HTR-8/SVneo (cell line): Measurements from ENCODE around the gene ALG1L2.
"Not testable (repeated sequence)": the region's sequence is repeated elsewhere in the genome, so short reads cannot be mapped to it uniquely, and the experiment has no call there.

Source experiments
- DNase-seq: peaks from one replicate; pipeline ENCODE4 v3.0.0; 2011; ENCODE audit warnings: low spot score, mixed read lengths; ENCODE audit not compliant: insufficient read length
- FAIRE-seq: peaks from 2 replicates; lab custom pipeline; 2011; peaks lifted over from hg19 to GRCh38; lab: Jason Lieb, UNC

The ALG1L2 gene

GRCh38 chr3:130081351-130081881 lies at the start of gene ALG1L2:
Gene ALG1L2, plus strand, starts transcription at chr3:130081831. Its CDS starts 186 bp downstream, at chr3:130082017.
- no peak for FAIRE-seq
- DNase-seq: no peak

DNA sequence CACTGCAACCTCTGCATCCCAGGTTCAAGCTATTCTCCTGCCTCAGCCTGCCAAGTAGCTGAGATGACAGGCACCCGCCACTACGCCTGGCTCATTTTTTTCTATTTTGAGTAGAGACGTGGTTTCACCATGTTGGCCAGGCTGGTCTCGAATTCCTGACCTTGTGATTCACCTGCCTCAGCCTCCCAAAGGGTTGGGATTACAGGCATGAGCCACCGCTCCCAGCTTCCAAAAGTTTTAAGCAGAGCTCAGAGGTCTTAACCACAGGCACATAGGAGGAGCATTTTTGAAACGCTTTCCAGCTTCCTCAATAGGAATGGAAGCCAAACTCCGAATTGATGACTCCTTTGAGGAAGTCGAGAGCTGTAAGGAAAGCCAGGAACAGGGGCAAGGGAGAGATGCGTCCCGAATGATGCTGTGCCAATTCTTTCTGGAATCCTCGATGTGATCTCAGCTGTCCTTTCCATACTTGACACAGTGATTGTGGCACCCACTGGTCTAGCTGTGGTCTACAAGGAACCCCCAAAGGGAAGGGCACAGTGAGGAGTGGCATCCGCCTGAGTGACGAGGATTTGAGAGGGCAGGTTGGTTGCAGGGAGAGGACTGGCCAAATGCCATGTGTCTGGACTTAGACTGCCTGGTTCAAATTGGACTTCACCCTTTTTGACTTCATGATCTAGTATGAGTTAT lies 44.4 kb upstream of the ALG1L2 start:
- not testable (repeated sequence) for FAIRE-seq, DNase-seq

GRCh38 chr3:130042736-130043135 lies 38.9 kb upstream of the ALG1L2 start:
- DNase-seq, FAIRE-seq: not testable (repeated sequence)

DNA sequence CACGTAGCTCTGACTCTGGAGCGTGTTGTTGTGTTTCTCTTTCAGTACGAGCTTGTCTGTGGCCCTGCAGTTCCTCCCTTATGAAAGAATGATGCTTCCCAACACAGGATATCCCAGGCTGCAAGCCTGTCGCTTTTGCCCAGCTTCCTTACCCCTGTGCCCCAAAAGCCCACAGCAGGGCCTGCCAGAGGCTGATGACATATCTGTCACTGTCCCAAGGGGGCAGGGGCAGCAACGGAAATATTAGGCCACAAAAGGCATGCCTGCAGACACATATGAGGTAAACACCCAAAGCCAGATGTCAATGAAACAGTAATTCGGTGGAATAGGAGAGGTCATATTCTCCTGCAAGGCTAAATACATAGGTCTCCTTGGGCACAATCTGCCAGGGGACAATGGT lies 38.0 kb upstream of the ALG1L2 start:
- not testable (repeated sequence) for DNase-seq, FAIRE-seq

DNA sequence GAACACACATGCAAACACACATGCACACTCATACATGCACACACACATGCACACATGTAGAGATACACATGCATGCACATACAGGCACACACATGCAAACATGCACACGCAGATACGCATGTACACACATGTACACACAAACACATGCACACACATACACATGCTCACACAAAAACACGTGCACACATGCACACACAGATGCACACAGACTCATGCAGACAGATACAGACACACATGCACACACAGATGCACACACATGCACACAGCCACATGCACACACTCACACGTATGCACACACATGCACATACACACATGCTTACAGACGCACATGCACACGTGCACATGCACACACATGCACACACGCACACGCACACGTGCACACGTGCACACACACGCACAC lies 37.3 kb upstream of the ALG1L2 start:
- DNase-seq (no peak), FAIRE-seq (no peak)

DNA sequence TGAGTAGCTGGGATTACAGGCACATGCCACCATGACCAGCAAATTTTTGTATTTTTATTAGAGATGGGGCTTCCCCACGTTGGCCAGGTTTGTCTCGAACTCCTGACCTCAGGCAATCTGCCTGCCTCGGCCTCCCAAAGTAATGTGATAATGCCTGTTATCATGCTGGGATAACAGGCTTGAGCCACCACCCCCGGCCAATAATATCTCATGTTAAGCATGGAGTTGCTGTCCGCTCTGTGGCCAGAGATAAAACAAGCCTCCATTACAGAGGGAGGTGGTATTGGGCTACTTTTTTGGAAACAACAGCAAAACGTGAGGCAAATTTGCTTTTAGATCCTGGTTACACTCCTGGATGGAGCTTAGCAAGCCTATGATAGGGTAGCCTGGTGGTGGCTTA lies 32.9 kb upstream of the ALG1L2 start:
- FAIRE-seq: no peak

GRCh38 chr3:130052366-130052765 lies 29.3 kb upstream of the ALG1L2 start:
- not testable (repeated sequence) for DNase-seq, FAIRE-seq

More for the DNA sequence above, 32.9 kb upstream of the ALG1L2 start:
- no peak for DNase-seq

DNA sequence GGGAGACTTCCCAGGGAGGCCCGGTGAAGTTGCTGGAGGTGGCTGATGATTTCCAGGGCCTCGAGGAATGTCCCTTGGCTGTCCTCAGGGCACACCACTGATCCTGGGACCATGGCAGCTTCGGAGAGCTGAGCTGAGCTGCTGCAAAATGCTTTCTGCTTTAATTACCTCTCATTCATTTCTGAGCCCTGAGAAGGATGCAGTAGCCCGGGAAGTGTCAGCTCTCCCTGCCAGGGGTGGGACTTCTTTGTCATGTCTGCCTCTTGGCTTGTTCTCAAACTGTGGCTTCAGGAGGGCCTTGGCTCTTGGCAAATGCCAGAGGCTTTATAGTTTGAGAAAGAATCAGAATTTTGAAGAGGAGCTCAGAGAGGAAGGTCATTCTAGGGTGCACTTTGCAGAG lies 28.7 kb upstream of the ALG1L2 start:
- FAIRE-seq, DNase-seq: not testable (repeated sequence)

- FAIRE-seq, DNase-seq: not testable (repeated sequence)
Measured at GRCh38 chr3:130057536-130058266, 23.9 kb upstream of the ALG1L2 start.

DNA sequence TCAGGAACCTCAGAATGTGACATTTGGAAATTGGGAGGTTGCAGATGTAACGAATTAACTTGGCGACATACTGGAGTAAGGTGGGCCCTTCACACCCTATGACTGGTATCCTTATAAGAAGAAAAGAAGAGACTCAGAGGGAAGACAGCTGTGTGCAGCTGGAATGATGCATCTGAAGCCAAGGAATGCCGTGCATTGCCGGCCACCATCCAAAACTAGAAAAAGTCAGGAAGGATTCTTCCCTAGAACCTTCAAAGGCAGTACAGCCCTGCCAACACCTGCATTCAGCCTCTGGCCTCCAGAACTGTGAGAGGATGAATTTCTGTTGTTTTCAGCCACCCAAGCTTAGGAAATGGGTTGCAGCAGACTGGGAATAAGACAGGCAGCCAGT lies 23.4 kb upstream of the ALG1L2 start:
- DNase-seq, FAIRE-seq: not testable (repeated sequence)

GRCh38 chr3:130058716-130059115 lies 22.9 kb upstream of the ALG1L2 start:
- DNase-seq, FAIRE-seq: not testable (repeated sequence)

DNA sequence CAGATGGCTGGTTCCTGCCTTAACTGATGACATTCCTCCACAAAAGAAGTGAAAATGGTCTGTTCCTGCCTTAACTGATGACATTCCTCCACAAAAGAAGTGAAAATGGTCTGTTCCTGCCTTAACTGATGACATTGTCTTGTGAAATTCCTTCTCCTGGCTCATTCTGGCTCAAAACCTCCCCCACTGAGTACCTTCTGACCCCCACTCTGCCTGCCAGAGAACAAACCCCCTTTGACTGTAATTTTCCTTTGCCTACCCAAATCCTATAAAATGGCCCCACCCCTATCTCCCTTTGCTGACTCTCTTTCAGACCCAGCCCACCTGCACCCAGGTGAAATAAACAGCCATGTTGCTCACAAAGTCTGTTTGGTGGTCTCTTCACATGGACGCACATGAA lies 22.5 kb upstream of the ALG1L2 start:
- not testable (repeated sequence) for FAIRE-seq, DNase-seq

- no peak for DNase-seq
- no peak for FAIRE-seq
Measured at GRCh38 chr3:130073582-130073981, 8.0 kb upstream of the ALG1L2 start.

DNA sequence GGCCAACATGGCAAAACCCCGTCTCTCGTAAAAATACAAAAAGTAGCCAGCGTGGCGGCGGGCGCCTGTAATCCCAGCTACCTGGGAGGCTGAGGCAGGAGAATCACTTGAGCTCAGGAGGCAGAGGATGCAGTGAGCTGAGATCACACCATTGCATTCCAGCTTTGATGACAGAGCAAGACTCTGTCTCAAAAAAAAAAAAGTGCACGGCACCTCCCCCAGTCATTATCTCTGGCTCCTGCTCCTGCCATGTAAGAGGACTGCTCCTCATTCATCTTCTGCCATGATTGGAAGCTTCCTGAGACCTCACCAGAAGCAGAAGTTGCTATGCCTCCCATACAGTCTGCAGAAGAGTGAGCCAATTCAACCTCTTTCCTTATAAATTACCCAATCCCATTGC lies 4.0 kb upstream of the ALG1L2 start:
- FAIRE-seq (no peak), DNase-seq (no peak)

- FAIRE-seq, DNase-seq: not testable (repeated sequence)
Measured at GRCh38 chr3:130083363-130084090, 1.9 kb downstream of the ALG1L2 start.

- FAIRE-seq: no peak
- DNase-seq: no peak
Measured at GRCh38 chr3:130084436-130084980, 2.9 kb downstream of the ALG1L2 start.

GRCh38 chr3:130085881-130086280 lies 4.2 kb downstream of the ALG1L2 start:
- no peak for FAIRE-seq

DNA sequence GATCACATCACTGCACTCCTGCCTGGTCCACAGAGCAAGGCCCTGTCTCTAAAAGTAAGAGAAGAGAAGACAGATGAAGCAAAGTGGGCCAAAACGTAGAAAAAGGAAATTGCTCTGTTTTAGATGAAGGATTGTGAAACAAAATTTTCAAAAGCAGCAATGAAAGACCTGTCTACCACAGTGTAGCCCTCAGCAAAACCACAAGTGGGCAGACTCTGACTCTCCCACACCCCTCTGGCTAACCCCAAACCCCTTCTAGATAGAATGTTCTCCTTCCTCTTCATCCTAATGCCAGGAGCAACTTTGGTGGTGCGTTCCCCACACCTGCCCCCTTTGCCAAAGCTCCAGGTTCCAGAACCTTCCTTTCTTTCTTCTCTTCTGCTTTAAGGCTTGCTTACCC lies 5.0 kb downstream of the ALG1L2 start:
- not testable (repeated sequence) for FAIRE-seq, DNase-seq

More at GRCh38 chr3:130085881-130086280, 4.2 kb downstream of the ALG1L2 start:
- no peak for DNase-seq

DNA sequence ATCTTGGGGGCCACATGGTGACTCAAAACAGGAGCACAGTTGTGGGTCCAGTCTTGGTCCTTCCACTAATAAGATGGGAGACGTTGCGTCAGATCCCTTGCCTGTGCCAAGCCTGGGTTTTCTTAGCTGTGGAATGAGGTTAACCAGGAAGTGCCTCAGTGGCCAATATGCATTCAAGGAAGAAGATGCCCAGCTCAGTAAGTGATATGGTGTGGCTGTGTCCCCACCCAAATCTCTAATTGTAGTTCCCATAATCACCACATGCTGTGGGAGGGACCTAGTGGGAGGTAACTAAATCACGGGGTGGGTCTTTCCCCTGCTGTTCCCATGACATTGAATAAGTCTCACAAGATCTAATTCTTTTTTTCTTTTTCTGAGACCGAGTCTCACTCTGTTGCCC lies 6.4 kb downstream of the ALG1L2 start:
- DNase-seq: no peak
- FAIRE-seq: no peak

GRCh38 chr3:130090681-130091080 lies 9.1 kb downstream of the ALG1L2 start:
- not testable (repeated sequence) for FAIRE-seq, DNase-seq
